Neuron (in vitro differentiated cells): ENCODE results near the gene DENND6A.

ENCODE experiments used
- H2AFZ ChIP-seq: one replicate; pipeline ENCODE4 v1.6.1; 2013; ENCODE audit warnings: low read depth, mild to moderate bottlenecking, inconsistent platforms, low read length, moderate library complexity
- H3K27me3 ChIP-seq: one replicate; pipeline ENCODE4 v1.6.1; 2013; ENCODE audit warnings: low read length; ENCODE audit not compliant: insufficient read depth
- H3K36me3 ChIP-seq: one replicate; pipeline ENCODE4 v1.6.1; 2013; ENCODE audit warnings: low read length; ENCODE audit not compliant: insufficient read depth
- H3K4me1 ChIP-seq: one replicate; pipeline ENCODE4 v1.6.1; 2013; ENCODE audit warnings: low read length; ENCODE audit not compliant: insufficient read depth
- H3K4me3 ChIP-seq: 2 replicates; pipeline ENCODE4 v1.5.1; 2013; ENCODE audit warnings: mild to moderate bottlenecking, low read length, moderate library complexity
- H3K9me3 ChIP-seq: one replicate; pipeline ENCODE4 v1.6.1; 2013; ENCODE audit warnings: low read length

The DENND6A gene

GRCh38 chr3:57600195-57600594 lies 92.7 kb downstream of the DENND6A start:
- Histone ChIP-seq H2AFZ (no peak overlapping the region), H3K27me3 (no peaks in the 10 kb centered on the region), H3K36me3 (peaks cover 1% of the 10 kb centered on the region), H3K4me3 (no peak overlapping the region), H3K4me1 (peaks cover 11% of the 10 kb centered on the region), H3K9me3 (peaks cover 3% of the 10 kb centered on the region)

GRCh38 chr3:57598765-57599360 lies 94.0 kb downstream of the DENND6A start:
- Histone ChIP-seq H3K4me3 (peak overlapping the region; percentile 59), H3K4me1 (peaks cover 20% of the 10 kb centered on the region), H2AFZ (no peak overlapping the region), H3K36me3 (peaks cover 10% of the 10 kb centered on the region), H3K27me3 (no peaks in the 10 kb centered on the region), H3K9me3 (no peaks in the 10 kb centered on the region)

- H3K4me1 ChIP-seq, result peaks cover 24% of the 10 kb centered on the region
- H3K4me3 ChIP-seq, result peak within 1 kb of the TSS; percentile 98
- H3K9me3 ChIP-seq, result no peaks in the 10 kb centered on the region
- no peaks in the 10 kb centered on the region for H3K27me3 ChIP-seq
- H2AFZ ChIP-seq, result peak within 1 kb of the TSS; percentile 43
- H3K36me3 ChIP-seq, result peaks cover 15% of the 10 kb centered on the region
Measured at GRCh38 chr3:57597127-57597923, 95.6 kb downstream of the DENND6A start, which contains the start of gene ARF4. ARF4 (minus strand) TSS chr3:57597344; CDS start chr3:57597140, 204 bp downstream.

GRCh38 chr3:57596495-57597126 lies 96.3 kb downstream of the DENND6A start:
- peak overlapping the region; percentile 11 for H2AFZ ChIP-seq
- no peaks in the 10 kb centered on the region for H3K27me3 ChIP-seq
- peak overlapping the region; percentile 98 for H3K4me3 ChIP-seq
- H3K4me1 ChIP-seq, result peaks cover 24% of the 10 kb centered on the region
- H3K36me3 ChIP-seq, result peaks cover 15% of the 10 kb centered on the region
- H3K9me3 ChIP-seq, result no peaks in the 10 kb centered on the region

- Histone ChIP-seq H3K9me3 (no peaks in the 10 kb centered on the region), H2AFZ (no peak overlapping the region), H3K4me3 (peak overlapping the region; percentile 98), H3K36me3 (peaks cover 15% of the 10 kb centered on the region), H3K27me3 (no peaks in the 10 kb centered on the region), H3K4me1 (peaks cover 24% of the 10 kb centered on the region)
Measured at GRCh38 chr3:57594576-57594975, 98.3 kb downstream of the DENND6A start.

GRCh38 chr3:57594144-57594543 lies 98.7 kb downstream of the DENND6A start:
- Histone ChIP-seq H3K9me3 (no peaks in the 10 kb centered on the region), H3K4me1 (peaks cover 24% of the 10 kb centered on the region), H3K36me3 (peaks cover 16% of the 10 kb centered on the region), H3K27me3 (no peaks in the 10 kb centered on the region), H2AFZ (no peak overlapping the region), H3K4me3 (no peak overlapping the region)

GRCh38 chr3:57592306-57592705 lies 100.6 kb downstream of the DENND6A start:
- H3K36me3 ChIP-seq, result peaks cover 19% of the 10 kb centered on the region
- peaks cover 17% of the 10 kb centered on the region for H3K4me1 ChIP-seq

GRCh38 chr3:57587905-57588304 lies 105.0 kb downstream of the DENND6A start:
- H3K27me3 ChIP-seq, result no peaks in the 10 kb centered on the region

More at GRCh38 chr3:57592306-57592705, 100.6 kb downstream of the DENND6A start:
- Histone ChIP-seq H3K27me3 (no peaks in the 10 kb centered on the region), H3K9me3 (no peaks in the 10 kb centered on the region), H3K4me3 (no peak overlapping the region), H2AFZ (no peak overlapping the region)

GRCh38 chr3:57586778-57587177 lies 106.1 kb downstream of the DENND6A start:
- H3K4me1 ChIP-seq, result no peaks in the 10 kb centered on the region
- H3K4me3 ChIP-seq, result no peak overlapping the region
- no peak overlapping the region for H2AFZ ChIP-seq
- no peaks in the 10 kb centered on the region for H3K27me3 ChIP-seq
- H3K9me3 ChIP-seq, result no peaks in the 10 kb centered on the region
- peaks cover 18% of the 10 kb centered on the region for H3K36me3 ChIP-seq

More at GRCh38 chr3:57587905-57588304, 105.0 kb downstream of the DENND6A start:
- Histone ChIP-seq H3K4me3 (no peak overlapping the region), H2AFZ (no peak overlapping the region), H3K36me3 (peaks cover 17% of the 10 kb centered on the region), H3K9me3 (no peaks in the 10 kb centered on the region), H3K4me1 (no peaks in the 10 kb centered on the region)

- Histone ChIP-seq H2AFZ (no peak overlapping the region), H3K4me3 (no peak overlapping the region), H3K36me3 (peaks cover 28% of the 10 kb centered on the region), H3K9me3 (no peaks in the 10 kb centered on the region), H3K4me1 (no peaks in the 10 kb centered on the region), H3K27me3 (no peaks in the 10 kb centered on the region)
Measured at GRCh38 chr3:57583544-57583943, 109.3 kb downstream of the DENND6A start.

GRCh38 chr3:57582474-57583168 lies 110.3 kb downstream of the DENND6A start:
- H3K9me3 ChIP-seq, result no peaks in the 10 kb centered on the region
- no peak overlapping the region for H3K4me3 ChIP-seq
- no peak overlapping the region for H2AFZ ChIP-seq
- no peaks in the 10 kb centered on the region for H3K4me1 ChIP-seq
- peaks cover 36% of the 10 kb centered on the region for H3K36me3 ChIP-seq
- no peaks in the 10 kb centered on the region for H3K27me3 ChIP-seq

- no peaks in the 10 kb centered on the region for H3K27me3 ChIP-seq
- H3K9me3 ChIP-seq, result no peaks in the 10 kb centered on the region
- peaks cover 67% of the 10 kb centered on the region for H3K36me3 ChIP-seq
- H2AFZ ChIP-seq, result no peak overlapping the region
- H3K4me1 ChIP-seq, result no peaks in the 10 kb centered on the region
- no peak overlapping the region for H3K4me3 ChIP-seq
Measured at GRCh38 chr3:57577801-57578200, 115.1 kb downstream of the DENND6A start.
